ENCODE data around the gene FMO5. TPM values are rescaled to one million over a fixed set of nuclear protein-coding genes. Genes with fewer than 3 reads are reported as not detected.

Gene FMO5
- total and polyA plus RNA-seq, 2 of the 13 experiments (the other 11 are each of a cell fraction or from before 2014, with no cell fraction given) = 48.2 to 149 TPM

GRCh38 chr1:147215540-147215916 lies 9.6 kb downstream of the FMO5 start (continued):
- TF ChIP-seq NR2F1 (CRISPR knock-in tag; IDR thresholded peaks at IDR 0.05) (peak; percentile 34 to 66; a peak in 2 of 4 replicates), ZBTB3 (CRISPR knock-in tag; IDR thresholded peaks at IDR 0.05; ENCODE audit: borderline replicate concordance, low read depth) (no peak), NFIB (CRISPR knock-in tag; IDR thresholded peaks at IDR 0.05; ENCODE audit: borderline replicate concordance) (no peak), ZBTB1 (CRISPR knock-in tag; IDR thresholded peaks at IDR 0.05; ENCODE audit: borderline replicate concordance) (no peak), FOXA1 (IDR thresholded peaks at IDR 0.05) (no peak; the same call in 1 of the 2 replicates), FOXA1 (CRISPR knock-in tag; IDR thresholded peaks at IDR 0.05) (peak; percentile 85), ZNF749 (CRISPR knock-in tag; IDR thresholded peaks at IDR 0.05; ENCODE audit: borderline replicate concordance) (no peak), TGIF2 (CRISPR knock-in tag; IDR thresholded peaks at IDR 0.05) (no peak), KAT2B (IDR thresholded peaks at IDR 0.05; ENCODE audit: borderline replicate concordance, low read depth, low read length) (no peak), E2F2 (CRISPR knock-in tag; IDR thresholded peaks at IDR 0.05; ENCODE audit: borderline replicate concordance) (no peak), ELK4 (CRISPR knock-in tag; IDR thresholded peaks at IDR 0.05; ENCODE audit: borderline replicate concordance) (no peak), ZNF574 (CRISPR knock-in tag; IDR thresholded peaks at IDR 0.05) (no peak), NR3C1 (CRISPR knock-in tag; IDR thresholded peaks at IDR 0.05) (no peak), ZNF10 (CRISPR knock-in tag; IDR thresholded peaks at IDR 0.05; ENCODE audit: borderline replicate concordance, low read depth) (no peak), ZNF678 (CRISPR knock-in tag; IDR thresholded peaks at IDR 0.05) (no peak), GPN1 (CRISPR knock-in tag; IDR thresholded peaks at IDR 0.05; ENCODE audit: borderline replicate concordance) (no peak), PAXIP1 (CRISPR knock-in tag; conservative IDR thresholded peaks at IDR 0.05) (peak; percentile 89), HNRNPK (IDR thresholded peaks at IDR 0.05; ENCODE audit: low read depth, low read length, poor library complexity, severe bottlenecking) (no peak), FOXC1 (CRISPR knock-in tag; IDR thresholded peaks at IDR 0.05; ENCODE audit: borderline replicate concordance) (no peak), ZNF33A (CRISPR knock-in tag; IDR thresholded peaks at IDR 0.05; ENCODE audit: borderline replicate concordance) (no peak), ZNF354B (CRISPR knock-in tag; IDR thresholded peaks at IDR 0.05) (no peak)

Measured in HepG2 (cell line).